Measurements from ENCODE around the gene HDDC3.

DNA sequence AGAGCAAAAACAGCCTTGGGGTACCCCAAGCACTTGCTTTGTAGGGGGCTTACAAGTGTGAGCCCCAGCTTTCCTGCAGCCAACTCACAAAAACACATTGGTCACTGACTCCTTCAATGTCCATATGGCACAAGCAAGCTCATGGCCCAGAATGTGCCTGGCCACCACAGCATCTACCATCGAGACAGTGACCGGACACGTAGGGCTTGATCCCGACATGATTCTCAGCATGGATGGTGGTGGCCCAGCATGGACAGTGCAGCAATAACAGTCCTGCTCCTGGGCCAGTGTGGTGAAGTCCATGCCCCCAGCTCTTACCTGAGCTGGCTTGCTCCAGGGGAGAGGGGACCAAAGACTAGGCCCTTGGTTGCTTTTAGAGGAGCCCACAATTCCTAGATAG is 8.7 kb upstream of the HDDC3 start:
- TF ChIP-seq POLR2A (IDR thresholded peaks at IDR 0.05; ENCODE audit: low read depth, low read length) (no peak), TAF1 (IDR thresholded peaks at IDR 0.05; ENCODE audit: borderline replicate concordance, low read depth, low read length) (no peak)

Data from GM12892 (cell line).